A673 (cell line): ENCODE measurements around the gene KIRREL3. TPM values are rescaled to one million over a fixed set of nuclear protein-coding genes. Genes with fewer than 3 reads are reported as not detected.

Source experiments
- BruUV-seq: library from RNA; stranded (reverse); fragments of 400-500 nt; replicated peaks from 2 replicates; lab custom pipeline; 2021; lab: Mats Ljungman, UMichigan
- CTCF ChIA-PET: fragments of 300-600 bp; sonication (Branson Sonifier 250); formaldehyde crosslinking; loops from one replicate; lab custom pipeline; 2022; ENCODE audit warnings: antibody characterized with exemption; lab: Charles Lee
- POLR2A ChIA-PET: fragments of 300-600 bp; sonication (Branson Sonifier 250); formaldehyde crosslinking; loops from one replicate; lab custom pipeline; 2022; ENCODE audit warnings: antibody characterized with exemption; ENCODE audit not compliant: low non-redundant PET; lab: Charles Lee
- DNase-seq: peaks from one replicate; pipeline ENCODE4 v3.0.0-alpha.2; 2015; ENCODE audit warnings: low spot score
- H3K27ac ChIP-seq: fragments of 200-600 bp; sonication (generic); 2 replicates; pipeline ENCODE4 v1.5.1; 2016; ENCODE audit warnings: mixed run types, low read depth, mild to moderate bottlenecking, mixed read lengths, antibody characterized with exemption, low read length; ENCODE audit not compliant: poor library complexity, severe bottlenecking
- H3K27me3 ChIP-seq: fragments of 200-600 bp; sonication (generic); replicated peaks from 2 replicates; pipeline ENCODE4 v1.6.1; 2017; ENCODE audit warnings: mixed run types, low read depth, mild to moderate bottlenecking, mixed read lengths, antibody characterized with exemption, low read length; ENCODE audit not compliant: insufficient read depth, poor library complexity
- H3K36me3 ChIP-seq: fragments of 200-600 bp; sonication (generic); 2 replicates; pipeline ENCODE4 v1.6.1; 2016; ENCODE audit warnings: mixed run types, mild to moderate bottlenecking, mixed read lengths, antibody characterized with exemption, low read length; ENCODE audit not compliant: insufficient read depth, poor library complexity, severe bottlenecking
- H3K4me1 ChIP-seq: fragments of 200-600 bp; sonication (generic); 2 replicates; pipeline ENCODE4 v1.6.1; 2017; ENCODE audit warnings: mixed run types, mild to moderate bottlenecking, mixed read lengths, antibody characterized with exemption, low read length; ENCODE audit not compliant: insufficient read depth, poor library complexity, severe bottlenecking
- H3K4me3 ChIP-seq: fragments of 200-600 bp; sonication (generic); 2 replicates; pipeline ENCODE4 v1.5.1; 2016; ENCODE audit warnings: low read depth, mixed run types, mild to moderate bottlenecking, mixed read lengths, low read length; ENCODE audit not compliant: poor library complexity, severe bottlenecking
- H3K9me3 ChIP-seq: fragments of 200-600 bp; sonication (generic); 2 replicates; pipeline ENCODE4 v1.6.1; 2016; ENCODE audit warnings: mixed run types, low read depth, mild to moderate bottlenecking, mixed read lengths, antibody characterized with exemption, low read length; ENCODE audit not compliant: poor library complexity, severe bottlenecking
- CTCF ChIP-seq: fragments of 300-800, 200-600 bp; sonication (generic); conservative IDR thresholded peaks from 2 replicates; pipeline ENCODE4 v1.5.1; 2017; ENCODE audit warnings: low read depth, mild to moderate bottlenecking, antibody characterized with exemption, low read length, moderate library complexity, mixed read lengths
- EZH2 ChIP-seq: fragments of 200-600 bp; sonication (generic); IDR thresholded peaks from 2 replicates; pipeline ENCODE4 v1.6.1; 2017; ENCODE audit warnings: borderline replicate concordance, low read depth, mild to moderate bottlenecking, mixed read lengths, antibody characterized with exemption, low read length; ENCODE audit not compliant: poor library complexity, severe bottlenecking
- intact Hi-C: fragments of 100-400 bp; cut with micrococcal nuclease; formaldehyde crosslinking; loops from one replicate; pipeline ENCODE4 v1.10.0; 2022; ENCODE audit not compliant: unreplicated experiment
- total RNA-seq: library from RNA; stranded (reverse); gene quantifications from 2 replicates; pipeline ENCODE4 v1.2.3, GENCODE V29; 2021

Gene KIRREL3
- total RNA-seq, 1 experiment from 2014 or later, result not detected

- POLR2A ChIA-PET, result no interaction called here
- H3K27me3 ChIP-seq, result peaks cover 6% of the 10 kb centered on the region
- no TSS peak for BruUV-seq
- H3K4me3 ChIP-seq, result no peak overlapping the region
- intact Hi-C loops, result no loop called here
- DNase-seq, result no peak
- H3K36me3 ChIP-seq, result no peaks in the 10 kb centered on the region
- H3K27ac ChIP-seq, result no peak overlapping the region
- CTCF ChIA-PET, result no interaction called here
- H3K9me3 ChIP-seq, result no peaks in the 10 kb centered on the region
- H3K4me1 ChIP-seq, result peaks cover 8% of the 10 kb centered on the region
- TF ChIP-seq CTCF (no peak), EZH2 (no peak)
These were observed 501.3 kb downstream of the KIRREL3 start for GRCh38 chr11:126499131-126499752.

GRCh38 chr11:126498281-126498680, 502.3 kb downstream of the KIRREL3 start:
- TF ChIP-seq EZH2 (no peak), CTCF (no peak)
- intact Hi-C loops, result no loop called here
- ChIA-PET POLR2A (no interaction called here), CTCF (interaction anchor here (1.6 kb wide), 1 partner anchor 17 kb away, joined by 4 read pairs; no protein-coding TSS in a partner anchor)
- H3K4me1 ChIP-seq, result peaks cover 8% of the 10 kb centered on the region
- no peaks in the 10 kb centered on the region for H3K36me3 ChIP-seq
- DNase-seq, result no peak
- no peak overlapping the region for H3K27ac ChIP-seq
- no TSS peak for BruUV-seq
- H3K4me3 ChIP-seq, result no peak overlapping the region
- H3K27me3 ChIP-seq, result no peaks in the 10 kb centered on the region
- H3K9me3 ChIP-seq, result no peaks in the 10 kb centered on the region

GRCh38 chr11:126497581-126498122, 502.9 kb downstream of the KIRREL3 start:
- no peak overlapping the region for H3K4me3 ChIP-seq
- POLR2A ChIA-PET, result no interaction called here
- no TSS peak for BruUV-seq
- H3K4me1 ChIP-seq, result peaks cover 8% of the 10 kb centered on the region
- no peaks in the 10 kb centered on the region for H3K36me3 ChIP-seq
- CTCF ChIA-PET, result interaction anchor here (1.6 kb wide), 1 partner anchor 17 kb away, joined by 4 read pairs; no protein-coding TSS in a partner anchor
- H3K9me3 ChIP-seq, result no peaks in the 10 kb centered on the region
- no peak for TF ChIP-seq EZH2
- no peak for TF ChIP-seq CTCF
- no peaks in the 10 kb centered on the region for H3K27me3 ChIP-seq
- intact Hi-C loops, result no loop called here
- H3K27ac ChIP-seq, result no peak overlapping the region
- peak; percentile 45 for DNase-seq
